Right lobe of liver (tissue), 6 donors: ENCODE measurements around the gene KATNAL1. TPM values are rescaled to one million over a fixed set of nuclear protein-coding genes. Genes with fewer than 3 reads are reported as not detected.
A peak's percentile ranks its signal among the peaks of the same experiment; 100 is the strongest.

Experiments used
- ATAC-seq, 4 donors: fragments of 200-7000 bp; cut with Tn5 transposase; one replicate each; pipeline ENCODE4 v1.9.1; 2020; ENCODE audit warnings: mild to moderate bottlenecking in 4 of 4, moderate library complexity in 4 of 4
- DNase-seq, 3 donors: peaks; one replicate each; pipeline ENCODE4 v3.0.0-alpha.2; 2020
- H3K27ac ChIP-seq, 3 donors: fragments of 200-600 bp; one replicate each; pipeline ENCODE4 v1.8.0; 2022
- H3K27me3 ChIP-seq, 2 donors: fragments of 200-600 bp; one replicate each; pipeline ENCODE4 v1.8.0; 2022
- H3K36me3 ChIP-seq, 4 donors: fragments of 200-600 bp; sonication (generic) in 1 of 4; one replicate each; pipeline versions ENCODE4 v1.5.1 to v1.8.0; 2017 to 2022; ENCODE audit warnings: control low read depth in 1 of 4
- H3K4me1 ChIP-seq, 4 donors: fragments of 200-600 bp; sonication (generic) in 1 of 4; one replicate each; pipeline versions ENCODE4 v1.5.1 to v1.8.0; 2017 to 2022; ENCODE audit warnings: control low read depth in 1 of 4
- H3K4me3 ChIP-seq, 3 donors: fragments of 200-600 bp; one replicate each; pipeline ENCODE4 v1.8.0; 2022
- H3K9me3 ChIP-seq, 4 donors: fragments of 200-600 bp; sonication (generic) in 1 of 4; one replicate each; pipeline versions ENCODE4 v1.5.1 to v1.8.0; 2017 to 2022; ENCODE audit warnings: control low read depth in 1 of 4
- CTCF ChIP-seq, 4 donors: fragments of 200-600 bp in 3 of 4; fragments of 450-650 bp in 1 of 4; IDR thresholded peaks; one replicate each; pipeline versions ENCODE4 v1.5.1 to v1.8.0; 2016 to 2022; ENCODE audit warnings: antibody characterized with exemption in 4 of 4, mild to moderate bottlenecking in 2 of 4
- POLR2A ChIP-seq: fragments of 450-650 bp; IDR thresholded peaks from one replicate; pipeline ENCODE4 v1.6.1; 2017; ENCODE audit warnings: antibody characterized with exemption, mild to moderate bottlenecking
- WGBS: methylation state at CpG from one replicate; pipeline ENCODE4 v1.1.6; 2018; ENCODE audit warnings: low coverage, low lambda C conversion rate; ENCODE audit not compliant: insufficient coverage; ENCODE audit errors: missing lambda C conversion rate; 5-methylcytosine and 5-hydroxymethylcytosine counted together
- intact Hi-C, 2 donors: fragments of 100-400 bp; cut with DNase I; formaldehyde crosslinking; loops; one replicate each; pipeline versions ENCODE4 v1.11.2 to v1.14.1; 2022
- total RNA-seq, 6 experiments: library from RNA; depleted of rRNA in 2 of 6; stranded (reverse); fragments of >200 nt in 2 of 6; fragmentation: NEBNext Ultra II Directional in 3 of 6; extraction: Animal tissue kit (Norgen Biotek cat#: 25700) in 3 of 6; gene quantifications; one replicate each; pipeline versions ENCODE4 v1.1.0 to v1.2.4, GENCODE V29; 2016 to 2023
- donor health status: DM: no; HTN: yes; CAD: no.
- donor health status: DM: no; HTN: no; CAD: no.
- donor health status: DM: no; HTN: no; CAD: no.
- donor health status: DM: no; HTN: yes; CAD: no.
- donor health status: DM: no; HTN: yes; CAD: no.

Gene KATNAL1
- total RNA-seq, 6 experiments from 2014 or later, result 6.3 to 10.0 (median 9.3) TPM

GRCh38 chr13:30313311-30313710, 6.0 kb upstream of the KATNAL1 start:
- peaks cover 0 to 19% (median 2%) of the 10 kb centered on the region in 4 donors for H3K4me1 ChIP-seq
- H3K4me3 ChIP-seq, result no peak overlapping the region
- H3K36me3 ChIP-seq, result no peaks in the 10 kb centered on the region
- no peak overlapping the region for H3K27ac ChIP-seq
- H3K27me3 ChIP-seq, result no peaks in the 10 kb centered on the region
- no peak for ATAC-seq
- WGBS, result 60% methylated on average over 2 of the region's 3 CpGs
- no peak for TF ChIP-seq CTCF (IDR thresholded peaks at IDR 0.05)
- TF ChIP-seq POLR2A, result no peak
- intact Hi-C loops, result no loop called here
- no peak for DNase-seq
- no peaks in the 10 kb centered on the region for H3K9me3 ChIP-seq

GRCh38 chr13:30312904-30313303, 5.6 kb upstream of the KATNAL1 start:
- H3K36me3 ChIP-seq, result no peaks in the 10 kb centered on the region
- intact Hi-C loops, result no loop called here
- ATAC-seq (no peak), DNase-seq (no peak)
- no peaks in the 10 kb centered on the region for H3K27me3 ChIP-seq
- no peak overlapping the region for H3K27ac ChIP-seq
- WGBS, result 21% methylated on average over 1 of the region's 1 CpG
- peaks cover 0 to 19% (median 2%) of the 10 kb centered on the region in 4 donors for H3K4me1 ChIP-seq
- TF ChIP-seq POLR2A (no peak), CTCF (IDR thresholded peaks at IDR 0.05) (no peak)
- H3K9me3 ChIP-seq, result no peaks in the 10 kb centered on the region
- no peak overlapping the region for H3K4me3 ChIP-seq

GRCh38 chr13:30308548-30308947, 1.2 kb upstream of the KATNAL1 start:
- no peak overlapping the region for H3K27ac ChIP-seq
- TF ChIP-seq CTCF (IDR thresholded peaks at IDR 0.05), result no peak
- TF ChIP-seq POLR2A, result no peak
- intact Hi-C loops, result no loop called here
- no peaks in the 10 kb centered on the region for H3K9me3 ChIP-seq
- ATAC-seq, result no peak
- H3K4me1 ChIP-seq, result peaks cover 0 to 10% (median 0%) of the 10 kb centered on the region in 4 donors
- H3K27me3 ChIP-seq, result no peaks in the 10 kb centered on the region
- no peak overlapping the region for H3K4me3 ChIP-seq
- no peaks in the 10 kb centered on the region for H3K36me3 ChIP-seq
- DNase-seq, result no peak
- WGBS, result 70% methylated on average over 4 of the region's 4 CpGs

GRCh38 chr13:30307971-30308290, 580 bp upstream of the KATNAL1 start:
- WGBS, result 40% methylated on average over 8 of the region's 8 CpGs
- no peaks in the 10 kb centered on the region for H3K9me3 ChIP-seq
- intact Hi-C loops, result no loop called here
- peaks cover 0 to 10% (median 0%) of the 10 kb centered on the region in 4 donors for H3K4me1 ChIP-seq
- no peaks in the 10 kb centered on the region for H3K36me3 ChIP-seq
- peak overlapping the region in 1 of 3 donors; percentile 66 for H3K27ac ChIP-seq
- DNase-seq (no peak), ATAC-seq (no peak)
- TF ChIP-seq CTCF (IDR thresholded peaks at IDR 0.05), result no peak
- no peak for TF ChIP-seq POLR2A
- peak overlapping the region; percentile 89 to 100 (median 94) for H3K4me3 ChIP-seq
- H3K27me3 ChIP-seq, result no peaks in the 10 kb centered on the region

- ATAC-seq (peak; percentile 96 to 98 (median 98)), DNase-seq (peak; percentile 93 to 95 (median 94))
- peak overlapping the region; percentile 89 to 100 (median 94) for H3K4me3 ChIP-seq
- peak overlapping the region; percentile 64 to 86 (median 66) for H3K27ac ChIP-seq
- no peaks in the 10 kb centered on the region for H3K27me3 ChIP-seq
- no peaks in the 10 kb centered on the region for H3K9me3 ChIP-seq
- WGBS, result 0% methylated on average over 6 of the region's 37 CpGs
- intact Hi-C loops, result no loop called here
- no peaks in the 10 kb centered on the region for H3K36me3 ChIP-seq
- TF ChIP-seq POLR2A (no peak), CTCF (IDR thresholded peaks at IDR 0.05) (no peak)
- H3K4me1 ChIP-seq, result peaks cover 0 to 10% (median 0%) of the 10 kb centered on the region in 4 donors
Observed at GRCh38 chr13:30306762-30307193, 573 bp downstream of the KATNAL1 start.
